Effector CD4-positive, alpha-beta T cell (primary cell): ENCODE results near the gene RAP1GDS1.
"Not testable (repeated sequence)": the region's sequence is repeated elsewhere in the genome, so short reads cannot be mapped to it uniquely, and the experiment has no call there.

Source experiments
- DNase-seq: peaks from one replicate; pipeline ENCODE4 v3.0.0-alpha.2; 2020

Gene RAP1GDS1

DNA sequence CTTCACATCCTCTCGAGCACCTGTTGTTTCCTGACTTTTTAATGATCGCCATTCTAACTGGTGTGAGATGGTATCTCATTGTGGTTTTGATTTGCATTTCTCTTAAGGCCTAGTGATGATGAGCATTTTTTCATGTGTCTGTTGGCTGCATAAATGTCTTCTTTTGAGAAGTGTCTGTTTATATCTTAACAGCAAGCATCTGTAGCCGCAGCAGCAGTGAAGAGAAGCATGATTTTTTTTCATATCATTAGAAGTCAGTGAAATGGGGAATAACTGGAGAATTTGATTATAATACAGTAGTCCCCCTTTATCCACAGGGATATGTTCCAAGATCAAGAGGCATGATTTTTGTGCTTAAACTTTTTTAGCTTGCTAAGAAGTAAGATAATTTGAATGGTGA is 27.5 kb downstream of the RAP1GDS1 start:
- DNase-seq, result not testable (repeated sequence)

- no peak for DNase-seq
Observed at GRCh38 chr4:98289375-98289774, 28.2 kb downstream of the RAP1GDS1 start.

DNA sequence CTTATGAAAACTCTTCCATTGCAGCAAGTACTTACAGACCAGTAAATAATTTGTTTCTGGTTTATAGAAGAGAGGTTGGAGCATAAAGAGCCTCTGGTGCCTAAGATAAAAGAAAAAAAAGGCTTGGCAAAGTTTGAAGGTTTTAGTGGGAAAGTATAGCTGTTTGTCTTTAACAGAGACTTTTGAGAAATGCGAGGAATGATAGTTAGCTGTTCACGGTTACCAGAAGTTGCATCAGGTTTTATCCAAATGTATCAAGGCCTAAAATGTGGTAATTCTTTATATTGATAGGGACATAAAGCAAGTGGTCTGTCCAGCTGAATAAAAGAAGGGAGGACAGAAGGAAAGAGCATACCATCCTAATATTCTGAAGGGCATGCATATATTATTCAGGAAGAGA is 29.3 kb downstream of the RAP1GDS1 start:
- DNase-seq, result no peak

DNA sequence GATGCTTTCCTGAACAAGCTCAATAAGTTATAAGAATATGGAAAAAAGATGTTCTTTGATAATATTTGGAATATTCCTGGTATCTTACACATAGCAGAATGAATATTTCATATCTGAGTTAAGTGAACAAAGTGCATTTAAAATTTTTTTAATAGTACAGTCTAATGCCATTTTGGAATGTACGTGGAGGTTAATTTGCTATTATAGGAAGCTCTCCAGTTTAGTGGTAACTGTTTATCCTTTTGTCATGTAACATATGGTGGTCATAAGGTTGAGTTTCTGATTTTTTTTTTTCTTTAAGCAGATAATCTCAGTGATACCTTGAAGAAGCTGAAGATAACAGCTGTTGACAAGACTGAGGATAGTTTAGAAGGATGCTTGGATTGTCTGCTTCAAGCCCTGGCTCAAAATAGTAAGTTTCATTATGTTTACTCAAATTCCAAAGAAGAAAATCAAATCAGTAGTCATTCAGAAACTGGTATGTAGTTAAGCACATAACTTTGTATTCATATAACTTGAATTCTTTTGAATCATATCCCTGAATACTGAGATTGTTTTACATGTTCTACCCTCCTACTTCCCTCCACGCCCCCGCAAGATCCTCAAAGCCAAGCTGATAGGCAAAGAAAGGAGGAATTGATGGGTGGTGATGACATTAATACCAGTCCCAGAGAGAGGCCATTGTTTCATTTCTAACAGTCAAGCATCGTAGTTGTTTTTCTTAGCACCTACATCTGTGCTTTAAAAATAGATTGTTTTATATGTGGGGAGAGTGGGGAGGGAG is 32.1 kb downstream of the RAP1GDS1 start:
- DNase-seq, result no peak

DNA sequence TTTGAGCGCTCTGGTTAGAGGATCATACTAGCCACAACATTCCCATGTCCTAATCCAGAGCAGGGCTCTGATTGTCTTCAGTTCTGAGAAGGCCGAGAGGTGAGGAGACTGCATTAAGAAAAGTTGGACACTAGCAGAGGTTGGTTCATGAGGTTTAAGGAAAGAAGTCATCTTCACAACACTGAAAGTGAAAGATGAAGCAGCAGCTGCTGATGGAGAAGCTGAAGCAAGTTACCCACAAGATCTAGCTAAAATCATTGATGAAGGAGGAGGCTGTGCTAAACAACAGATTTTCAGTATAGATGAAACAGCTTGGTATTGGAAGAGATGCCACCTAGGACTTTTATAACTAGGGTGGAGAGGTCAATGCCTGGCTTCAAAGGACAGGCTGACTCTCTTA is 36.8 kb downstream of the RAP1GDS1 start:
- no peak for DNase-seq

- DNase-seq, result no peak
Observed at GRCh38 chr4:98300706-98301105, 39.5 kb downstream of the RAP1GDS1 start.

GRCh38 chr4:98305576-98305975 is 44.4 kb downstream of the RAP1GDS1 start:
- DNase-seq, result no peak

DNA sequence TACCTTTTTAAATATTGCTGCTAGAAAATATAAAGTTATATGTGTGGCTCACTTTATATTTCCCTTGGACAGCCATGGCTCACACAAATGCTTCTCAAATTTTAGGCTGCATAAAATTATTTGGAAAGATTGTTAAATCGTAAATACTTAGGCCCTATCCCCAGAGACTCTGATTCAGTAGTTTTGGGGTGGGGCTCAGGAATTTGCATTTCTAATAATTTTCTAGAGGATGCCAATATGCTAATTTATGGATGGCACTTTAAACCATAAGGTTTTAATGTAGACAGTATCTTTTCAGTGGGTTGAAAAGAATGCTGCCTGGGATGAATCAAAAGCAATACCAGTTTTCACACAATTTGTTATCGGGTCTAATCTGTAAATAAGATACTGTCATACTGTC is 49.7 kb downstream of the RAP1GDS1 start:
- DNase-seq, result no peak

- no peak for DNase-seq
Observed at GRCh38 chr4:98311656-98312055, 50.5 kb downstream of the RAP1GDS1 start.

- DNase-seq, result no peak
Observed at GRCh38 chr4:98314791-98315565, 53.8 kb downstream of the RAP1GDS1 start.

GRCh38 chr4:98318521-98318920 is 57.3 kb downstream of the RAP1GDS1 start:
- DNase-seq, result no peak

- no peak for DNase-seq
Observed at GRCh38 chr4:98319021-98319420, 57.8 kb downstream of the RAP1GDS1 start.

- DNase-seq, result no peak
Observed at GRCh38 chr4:98326168-98326567, 65.0 kb downstream of the RAP1GDS1 start.

GRCh38 chr4:98327694-98328093 is 66.5 kb downstream of the RAP1GDS1 start:
- DNase-seq, result no peak

GRCh38 chr4:98329879-98330640 is 68.9 kb downstream of the RAP1GDS1 start:
- not testable (repeated sequence) for DNase-seq

DNA sequence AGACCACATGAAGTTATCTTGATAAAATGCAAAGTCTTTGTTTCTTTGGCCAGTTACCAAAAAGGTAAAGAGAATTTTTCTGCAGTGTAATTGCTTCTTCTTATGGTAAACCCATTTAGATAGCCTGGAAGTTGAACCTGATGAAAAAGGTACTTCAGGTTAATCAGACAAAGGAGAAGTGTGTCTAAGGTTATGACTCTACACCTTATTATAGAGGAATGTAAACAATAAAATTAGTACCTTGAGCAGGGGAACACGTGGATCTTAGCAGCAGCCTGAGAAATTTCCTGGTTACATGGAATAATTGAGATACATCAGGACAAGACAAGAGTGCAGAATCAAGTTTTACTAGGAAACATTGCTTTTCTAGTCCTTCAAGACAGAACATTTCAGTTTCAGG is 70.8 kb downstream of the RAP1GDS1 start:
- no peak for DNase-seq

- DNase-seq, result no peak
Observed at GRCh38 chr4:98334461-98334860, 73.3 kb downstream of the RAP1GDS1 start.

DNA sequence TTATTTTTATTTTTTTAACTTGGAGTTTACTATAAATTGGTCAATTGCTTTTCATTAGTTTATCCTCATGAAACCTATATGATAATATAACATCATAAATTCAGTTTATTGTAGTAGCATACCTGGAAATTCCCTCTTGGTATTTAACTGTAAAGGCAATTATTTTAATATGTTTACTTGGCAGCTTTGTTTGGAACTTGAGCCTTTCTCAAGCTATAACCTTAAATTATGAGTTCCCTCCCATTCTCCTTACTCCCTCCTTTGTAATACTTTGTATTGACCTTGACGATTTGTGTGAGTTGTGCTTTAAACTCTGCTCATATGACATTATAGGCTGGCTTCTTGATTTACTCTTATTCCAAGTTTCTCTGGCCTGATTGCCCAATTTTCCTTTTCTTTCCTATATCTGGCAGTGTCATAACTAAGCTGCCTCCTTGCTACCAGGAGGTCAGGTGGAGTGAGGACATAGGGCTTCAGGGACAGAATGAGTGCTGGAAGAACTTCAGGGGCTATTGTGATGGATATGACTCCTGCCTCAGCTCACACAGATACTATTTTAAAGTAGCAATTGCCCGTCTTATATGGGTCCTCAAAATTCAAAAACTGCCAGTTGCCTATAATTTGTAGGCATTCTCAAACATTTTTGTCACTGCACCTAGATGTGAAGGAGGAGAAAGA is 77.7 kb downstream of the RAP1GDS1 start:
- DNase-seq, result no peak

- DNase-seq, result no peak
Observed at GRCh38 chr4:98341309-98341708, 80.1 kb downstream of the RAP1GDS1 start.

DNA sequence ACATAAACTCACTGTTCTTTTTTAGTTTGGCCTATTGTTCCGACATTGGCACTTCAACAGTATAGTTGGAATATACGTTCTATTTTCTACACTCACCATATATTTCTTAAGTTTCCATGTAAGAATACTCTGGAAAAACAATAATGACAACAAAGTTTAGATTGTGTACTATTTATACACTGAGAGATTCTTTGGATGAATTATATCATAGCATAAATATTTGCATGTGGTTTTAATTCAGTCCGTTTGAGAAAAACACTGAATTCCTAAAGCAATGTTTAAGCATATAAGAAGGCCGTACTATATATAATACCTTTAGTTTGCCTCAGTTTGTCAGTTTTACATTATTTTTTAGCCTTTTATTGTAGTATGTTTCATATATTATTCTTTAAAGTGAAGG is 82.4 kb downstream of the RAP1GDS1 start:
- DNase-seq, result no peak

DNA sequence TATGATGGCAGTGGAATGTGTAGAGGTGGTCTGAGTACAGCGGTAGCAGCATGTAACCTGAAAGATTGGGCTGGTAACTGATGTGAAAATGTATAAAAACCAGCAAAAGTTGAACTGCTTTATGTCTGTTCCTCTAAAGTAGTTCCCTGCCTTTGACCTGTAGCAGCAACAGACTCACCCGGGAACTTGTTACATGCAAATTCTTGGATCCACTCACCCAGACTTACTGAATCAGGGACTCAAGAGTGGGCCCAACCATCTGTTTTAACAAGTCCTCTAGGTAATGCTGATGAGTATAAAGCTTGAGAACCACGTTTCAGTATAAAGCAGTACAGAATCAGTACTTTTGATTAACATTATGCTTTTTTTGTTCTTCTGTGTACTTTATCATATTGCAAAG is 84.7 kb downstream of the RAP1GDS1 start:
- no peak for DNase-seq

GRCh38 chr4:98352396-98352795 is 91.2 kb downstream of the RAP1GDS1 start:
- DNase-seq, result no peak

DNA sequence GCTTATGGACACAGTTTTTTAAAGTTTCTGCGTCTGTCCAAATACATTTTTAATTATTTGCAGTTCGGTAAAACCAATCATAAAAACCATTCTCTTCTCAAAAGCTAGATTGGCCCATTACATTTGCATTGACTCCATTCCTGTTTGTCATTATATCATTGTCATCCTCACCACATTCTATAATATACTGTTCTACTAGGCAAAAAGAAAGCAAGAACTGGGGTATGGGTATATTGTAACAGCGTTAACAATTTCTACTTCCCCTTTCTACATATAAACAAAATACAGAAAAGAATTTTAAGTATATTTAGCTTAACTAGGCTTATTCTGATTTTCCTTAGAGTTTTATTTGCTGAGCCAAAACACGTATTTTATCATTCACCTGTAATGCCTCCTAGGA is 91.8 kb downstream of the RAP1GDS1 start:
- DNase-seq, result no peak
